Activated naive CD4-positive, alpha-beta T cell treated with anti-CD3 and anti-CD28 coated beads for 36 hours (primary cell): ENCODE results near the gene TSPAN13. TPM values are rescaled to one million over a fixed set of nuclear protein-coding genes. Genes with fewer than 3 reads are reported as not detected.
"Not testable (repeated sequence)": the region's sequence is repeated elsewhere in the genome, so short reads cannot be mapped to it uniquely, and the experiment has no call there.

Source experiments
- CTCF ChIA-PET: fragments of 350-600 bp; sonication (Branson Sonifier 250); formaldehyde crosslinking; loops from one replicate; lab custom pipeline; 2021; ENCODE audit warnings: antibody characterized with exemption; lab: Charles Lee
- DNase-seq: peaks from one replicate; pipeline ENCODE4 v3.0.0-alpha.2; 2020
- H3K27ac Mint-ChIP-seq: one replicate; pipeline ENCODE4 v1.8.0; 2021; ENCODE audit warnings: mild to moderate bottlenecking, mixed read lengths
- H3K27me3 Mint-ChIP-seq: one replicate; pipeline ENCODE4 v1.8.0; 2021; ENCODE audit warnings: low read depth, mixed read lengths
- H3K36me3 Mint-ChIP-seq: one replicate; pipeline ENCODE4 v1.8.0; 2021; ENCODE audit warnings: low read depth, mixed read lengths
- H3K4me1 Mint-ChIP-seq: one replicate; pipeline ENCODE4 v1.8.0; 2021; ENCODE audit warnings: low read depth, mixed read lengths
- H3K4me3 Mint-ChIP-seq: one replicate; pipeline ENCODE4 v1.8.0; 2021; ENCODE audit warnings: mild to moderate bottlenecking, moderate library complexity, mixed read lengths
- H3K9me3 Mint-ChIP-seq: one replicate; pipeline ENCODE4 v1.8.0; 2021; ENCODE audit warnings: mixed read lengths
- intact Hi-C: fragments of 100-400 bp; cut with micrococcal nuclease; formaldehyde crosslinking; loops from one replicate; pipeline ENCODE4 v1.15.1; 2023
- total RNA-seq, 2 experiments: library from RNA; stranded (reverse); gene quantifications; one replicate each; pipeline ENCODE4 v1.2.3, GENCODE V29; 2021

Gene TSPAN13
- total RNA-seq, 2 experiments from 2014 or later: 0.35 to 0.52 TPM

GRCh38 chr7:16764942-16765341 lies 11.4 kb downstream of the TSPAN13 start:
- H3K4me3 Mint-ChIP-seq: no peak overlapping the region
- no peaks in the 10 kb centered on the region for H3K9me3 Mint-ChIP-seq
- H3K27ac Mint-ChIP-seq: no peak overlapping the region
- no peaks in the 10 kb centered on the region for H3K4me1 Mint-ChIP-seq
- H3K27me3 Mint-ChIP-seq: peaks cover 3% of the 10 kb centered on the region
- CTCF ChIA-PET: no interaction called here
- intact Hi-C loops: no loop called here
- H3K36me3 Mint-ChIP-seq: no peaks in the 10 kb centered on the region
- DNase-seq: no peak

GRCh38 chr7:16765436-16765859 lies 11.9 kb downstream of the TSPAN13 start:
- H3K4me3 Mint-ChIP-seq: no peak overlapping the region
- no peak for DNase-seq
- H3K36me3 Mint-ChIP-seq: no peaks in the 10 kb centered on the region
- intact Hi-C loops: no loop called here
- peaks cover 4% of the 10 kb centered on the region for H3K27me3 Mint-ChIP-seq
- no peaks in the 10 kb centered on the region for H3K4me1 Mint-ChIP-seq
- no peaks in the 10 kb centered on the region for H3K9me3 Mint-ChIP-seq
- CTCF ChIA-PET: no interaction called here
- no peak overlapping the region for H3K27ac Mint-ChIP-seq

- H3K4me3 Mint-ChIP-seq, DNase-seq, H3K27ac Mint-ChIP-seq, H3K4me1 Mint-ChIP-seq, H3K36me3 Mint-ChIP-seq, H3K27me3 Mint-ChIP-seq, CTCF ChIA-PET, intact Hi-C loops, H3K9me3 Mint-ChIP-seq: not testable (repeated sequence)
Observed at GRCh38 chr7:16769994-16770393, 16.4 kb downstream of the TSPAN13 start.

GRCh38 chr7:16770657-16771329 lies 17.2 kb downstream of the TSPAN13 start:
- Mint-ChIP-seq H3K27ac (no peak overlapping the region), H3K4me1 (no peaks in the 10 kb centered on the region)

GRCh38 chr7:16773326-16773725 lies 19.8 kb downstream of the TSPAN13 start:
- no peak for DNase-seq
- H3K27me3 Mint-ChIP-seq: peaks cover 5% of the 10 kb centered on the region
- CTCF ChIA-PET: no interaction called here
- no peaks in the 10 kb centered on the region for H3K9me3 Mint-ChIP-seq
- H3K4me1 Mint-ChIP-seq: no peaks in the 10 kb centered on the region
- intact Hi-C loops: no loop called here
- H3K27ac Mint-ChIP-seq: no peak overlapping the region
- H3K4me3 Mint-ChIP-seq: no peak overlapping the region
- no peaks in the 10 kb centered on the region for H3K36me3 Mint-ChIP-seq

More at GRCh38 chr7:16770657-16771329, 17.2 kb downstream of the TSPAN13 start:
- CTCF ChIA-PET: interaction anchor here (0.6 kb wide), 1 partner anchor 774 kb away, joined by 4 read pairs; no protein-coding TSS in a partner anchor
- no peak for DNase-seq
- intact Hi-C loops: no loop called here
- Mint-ChIP-seq H3K36me3 (no peaks in the 10 kb centered on the region), H3K4me3 (no peak overlapping the region), H3K27me3 (peaks cover 8% of the 10 kb centered on the region), H3K9me3 (no peaks in the 10 kb centered on the region)

- intact Hi-C loops: no loop called here
- H3K27me3 Mint-ChIP-seq: peaks cover 5% of the 10 kb centered on the region
- no peaks in the 10 kb centered on the region for H3K36me3 Mint-ChIP-seq
- CTCF ChIA-PET: no interaction called here
- H3K27ac Mint-ChIP-seq: no peak overlapping the region
- no peak overlapping the region for H3K4me3 Mint-ChIP-seq
- DNase-seq: no peak
- no peaks in the 10 kb centered on the region for H3K4me1 Mint-ChIP-seq
- no peaks in the 10 kb centered on the region for H3K9me3 Mint-ChIP-seq
Observed at GRCh38 chr7:16773884-16774283, 20.3 kb downstream of the TSPAN13 start.

- DNase-seq: no peak
- H3K9me3 Mint-ChIP-seq: no peaks in the 10 kb centered on the region
- intact Hi-C loops: no loop called here
- no peak overlapping the region for H3K27ac Mint-ChIP-seq
- H3K27me3 Mint-ChIP-seq: peaks cover 5% of the 10 kb centered on the region
- CTCF ChIA-PET: no interaction called here
- no peaks in the 10 kb centered on the region for H3K4me1 Mint-ChIP-seq
- H3K4me3 Mint-ChIP-seq: no peak overlapping the region
- H3K36me3 Mint-ChIP-seq: no peaks in the 10 kb centered on the region
Observed at GRCh38 chr7:16774294-16774693, 20.7 kb downstream of the TSPAN13 start.

- CTCF ChIA-PET: no interaction called here
- no peaks in the 10 kb centered on the region for H3K9me3 Mint-ChIP-seq
Observed at GRCh38 chr7:16774986-16775385, 21.4 kb downstream of the TSPAN13 start.

GRCh38 chr7:16776053-16776452 lies 22.5 kb downstream of the TSPAN13 start:
- Mint-ChIP-seq H3K27me3 (no peaks in the 10 kb centered on the region), H3K9me3 (no peaks in the 10 kb centered on the region), H3K36me3 (no peaks in the 10 kb centered on the region), H3K4me3 (no peak overlapping the region), H3K4me1 (no peaks in the 10 kb centered on the region), H3K27ac (no peak overlapping the region)
- no peak for DNase-seq
- intact Hi-C loops: no loop called here
- CTCF ChIA-PET: no interaction called here

More at GRCh38 chr7:16774986-16775385, 21.4 kb downstream of the TSPAN13 start:
- intact Hi-C loops: no loop called here
- Mint-ChIP-seq H3K4me3 (no peak overlapping the region), H3K36me3 (no peaks in the 10 kb centered on the region), H3K4me1 (no peaks in the 10 kb centered on the region), H3K27ac (no peak overlapping the region), H3K27me3 (peaks cover 5% of the 10 kb centered on the region)
- no peak for DNase-seq

GRCh38 chr7:16778476-16778875 lies 24.9 kb downstream of the TSPAN13 start:
- H3K27me3 Mint-ChIP-seq: no peaks in the 10 kb centered on the region
- H3K9me3 Mint-ChIP-seq: no peaks in the 10 kb centered on the region

GRCh38 chr7:16779051-16779450 lies 25.5 kb downstream of the TSPAN13 start:
- Mint-ChIP-seq H3K36me3 (no peaks in the 10 kb centered on the region), H3K27ac (no peak overlapping the region), H3K4me1 (no peaks in the 10 kb centered on the region), H3K4me3 (no peak overlapping the region), H3K27me3 (no peaks in the 10 kb centered on the region), H3K9me3 (no peaks in the 10 kb centered on the region)
- no peak for DNase-seq
- intact Hi-C loops: no loop called here
- CTCF ChIA-PET: no interaction called here

More at GRCh38 chr7:16778476-16778875, 24.9 kb downstream of the TSPAN13 start:
- H3K4me3 Mint-ChIP-seq: no peak overlapping the region
- H3K4me1 Mint-ChIP-seq: no peaks in the 10 kb centered on the region
- CTCF ChIA-PET: no interaction called here
- no peaks in the 10 kb centered on the region for H3K36me3 Mint-ChIP-seq
- intact Hi-C loops: no loop called here
- no peak for DNase-seq
- H3K27ac Mint-ChIP-seq: no peak overlapping the region

- CTCF ChIA-PET: interaction anchor here (0.6 kb wide), 1 partner anchor 133 kb away, joined by 3 read pairs; no protein-coding TSS in a partner anchor
Observed at GRCh38 chr7:16780596-16780995, 27.0 kb downstream of the TSPAN13 start.

GRCh38 chr7:16785321-16785720 lies 31.8 kb downstream of the TSPAN13 start:
- Mint-ChIP-seq H3K36me3 (no peaks in the 10 kb centered on the region), H3K4me1 (no peaks in the 10 kb centered on the region), H3K27me3 (no peaks in the 10 kb centered on the region), H3K4me3 (no peak overlapping the region), H3K9me3 (no peaks in the 10 kb centered on the region), H3K27ac (no peak overlapping the region)
- intact Hi-C loops: no loop called here
- no peak for DNase-seq
- CTCF ChIA-PET: no interaction called here

More at GRCh38 chr7:16780596-16780995, 27.0 kb downstream of the TSPAN13 start:
- Mint-ChIP-seq H3K27me3 (no peaks in the 10 kb centered on the region), H3K36me3 (no peaks in the 10 kb centered on the region), H3K4me3 (no peak overlapping the region), H3K9me3 (no peaks in the 10 kb centered on the region), H3K4me1 (no peaks in the 10 kb centered on the region), H3K27ac (no peak overlapping the region)
- DNase-seq: no peak
- intact Hi-C loops: no loop called here
